ENCODE data around the gene GABBR1.

DNA sequence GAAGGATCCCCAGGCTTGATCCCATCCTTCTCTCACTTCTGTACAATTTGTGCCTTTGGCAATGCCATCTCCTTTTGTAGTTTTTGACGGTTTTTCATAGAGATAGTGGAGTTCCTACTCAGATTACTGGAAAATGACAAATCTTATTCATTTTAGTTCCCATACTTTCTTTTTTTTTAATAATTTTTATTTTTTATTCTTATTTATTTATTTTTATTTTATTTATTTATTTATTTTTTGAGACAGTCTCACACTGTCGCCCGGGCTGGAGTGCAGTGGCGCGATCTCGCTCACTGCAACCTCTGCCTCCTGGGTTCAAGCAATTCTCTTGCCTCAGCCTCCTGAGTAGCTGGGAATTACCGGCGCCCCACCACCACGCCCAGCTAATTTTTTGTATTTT lies 4.3 kb upstream of the GABBR1 start:
- TF ChIP-seq, protein P1, sequence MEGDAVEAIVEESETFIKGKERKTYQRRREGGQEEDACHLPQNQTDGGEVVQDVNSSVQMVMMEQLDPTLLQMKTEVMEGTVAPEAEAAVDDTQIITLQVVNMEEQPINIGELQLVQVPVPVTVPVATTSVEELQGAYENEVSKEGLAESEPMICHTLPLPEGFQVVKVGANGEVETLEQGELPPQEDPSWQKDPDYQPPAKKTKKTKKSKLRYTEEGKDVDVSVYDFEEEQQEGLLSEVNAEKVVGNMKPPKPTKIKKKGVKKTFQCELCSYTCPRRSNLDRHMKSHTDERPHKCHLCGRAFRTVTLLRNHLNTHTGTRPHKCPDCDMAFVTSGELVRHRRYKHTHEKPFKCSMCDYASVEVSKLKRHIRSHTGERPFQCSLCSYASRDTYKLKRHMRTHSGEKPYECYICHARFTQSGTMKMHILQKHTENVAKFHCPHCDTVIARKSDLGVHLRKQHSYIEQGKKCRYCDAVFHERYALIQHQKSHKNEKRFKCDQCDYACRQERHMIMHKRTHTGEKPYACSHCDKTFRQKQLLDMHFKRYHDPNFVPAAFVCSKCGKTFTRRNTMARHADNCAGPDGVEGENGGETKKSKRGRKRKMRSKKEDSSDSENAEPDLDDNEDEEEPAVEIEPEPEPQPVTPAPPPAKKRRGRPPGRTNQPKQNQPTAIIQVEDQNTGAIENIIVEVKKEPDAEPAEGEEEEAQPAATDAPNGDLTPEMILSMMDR (conservative IDR thresholded peaks at IDR 0.05): no peak
- no peak for TF ChIP-seq EZH2 (IDR thresholded peaks at IDR 0.05; ENCODE audit: low read depth)
